HG03469 (cell line): Measurements from ENCODE around the gene KRTAP5-4.
"Not testable (repeated sequence)": the region's sequence is repeated elsewhere in the genome, so short reads cannot be mapped to it uniquely, and the experiment has no call there.

ENCODE experiments used
- ATAC-seq: cut with Tn5 transposase; IDR thresholded peaks from one replicate; pipeline ENCODE4 v1.9.1; 2021; ENCODE audit warnings: mild to moderate bottlenecking, moderate library complexity, moderate number of reproducible peaks; ENCODE audit not compliant: unreplicated experiment

KRTAP5-4 gene, protein sequence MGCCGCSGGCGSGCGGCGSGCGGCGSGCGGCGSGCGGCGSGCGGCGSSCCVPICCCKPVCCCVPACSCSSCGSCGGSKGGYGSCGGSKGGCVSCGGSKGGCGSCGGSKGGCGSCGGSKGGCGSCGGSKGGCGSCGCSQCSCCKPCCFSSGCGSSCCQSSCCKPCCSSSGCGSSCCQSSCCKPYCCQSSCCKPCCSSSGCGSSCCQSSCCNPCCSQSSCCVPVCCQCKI

DNA sequence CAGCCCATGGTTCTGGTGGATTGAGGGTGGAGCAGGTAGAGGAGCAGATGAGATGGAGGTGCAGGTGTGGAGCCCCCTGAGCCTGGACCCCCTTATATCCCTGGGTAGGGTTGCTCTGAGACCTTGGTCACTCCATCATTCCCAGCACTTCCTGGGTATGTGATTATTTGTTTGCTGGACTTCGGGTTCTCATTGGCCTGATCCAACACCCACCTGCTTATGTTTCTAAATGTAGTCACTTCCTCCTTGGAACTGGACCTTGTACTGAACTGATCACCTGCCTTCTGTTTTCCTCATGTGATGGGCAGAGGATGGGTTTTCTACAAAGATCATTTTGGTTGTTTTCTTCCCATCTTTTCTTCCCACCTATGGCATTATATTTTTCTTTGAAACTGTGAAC, at the start of gene KRTAP5-4:
Gene KRTAP5-4, minus strand, starts transcription at position 53 of the 400 bp plus-strand sequence. Its CDS starts 45 bp downstream, at position 8.
- no peak for ATAC-seq

DNA sequence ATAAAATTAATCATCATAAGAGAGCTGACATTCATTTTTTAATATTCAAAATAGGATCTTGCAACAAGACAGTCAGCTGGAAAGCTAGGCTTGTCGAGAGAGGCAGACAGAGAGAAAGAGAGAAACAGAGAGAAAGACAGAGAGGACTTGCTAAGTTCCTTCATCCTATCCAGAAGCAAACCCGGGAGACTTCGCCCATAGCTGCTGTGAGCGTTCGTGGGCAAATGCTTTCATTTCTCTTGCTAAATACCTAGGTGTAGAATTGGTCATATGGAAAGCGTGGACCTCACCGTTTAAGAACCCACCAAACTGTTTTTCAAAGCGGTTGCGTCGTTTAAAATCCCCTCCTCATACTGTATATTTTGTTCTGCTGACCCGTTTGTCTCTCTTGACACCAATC, 49.7 kb upstream of the KRTAP5-4 start:
- ATAC-seq = no peak

DNA sequence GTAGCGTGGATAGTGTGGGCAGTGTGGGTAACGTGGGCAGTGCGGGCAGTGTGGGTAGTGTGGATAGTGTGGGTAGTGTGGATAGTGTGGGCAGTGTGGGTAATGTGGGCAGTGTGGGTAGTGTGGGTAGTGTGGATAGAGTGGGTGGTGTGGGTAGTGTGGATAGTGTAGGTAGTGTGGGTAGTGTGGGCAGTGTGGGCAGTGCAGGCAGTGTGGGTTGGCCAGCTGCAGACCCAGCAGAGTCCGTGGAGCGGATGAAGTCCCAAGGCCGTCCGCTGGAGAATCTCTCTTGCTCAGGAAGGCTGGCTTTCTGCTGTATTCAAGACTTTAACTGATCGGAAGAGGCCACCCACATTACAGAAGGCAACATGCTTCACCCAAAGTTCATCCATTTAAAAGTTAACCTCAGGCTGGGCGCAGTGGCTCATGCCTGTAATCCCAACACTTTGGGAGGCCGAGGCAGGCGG, 49.0 kb upstream of the KRTAP5-4 start:
- ATAC-seq = no peak

DNA sequence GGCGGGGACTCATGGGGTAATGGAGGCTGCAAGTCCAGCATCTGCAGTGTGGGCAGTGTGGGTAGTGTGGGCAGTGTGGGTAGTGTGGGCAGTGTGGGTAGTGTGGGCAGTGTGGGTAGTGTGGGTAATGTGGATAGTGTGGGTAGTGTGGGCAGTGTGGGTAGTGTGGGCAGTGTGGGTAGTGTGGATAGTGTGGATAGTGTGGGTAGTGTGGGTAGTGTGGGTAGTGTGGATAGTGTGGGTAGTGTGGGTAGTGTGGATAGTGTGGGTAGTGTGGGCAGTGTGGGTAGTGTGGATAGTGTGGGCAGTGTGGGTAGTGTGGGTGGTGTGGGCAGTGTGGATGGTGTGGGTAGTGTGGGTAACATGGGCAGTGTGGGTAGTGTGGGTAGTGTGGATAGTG, 48.5 kb upstream of the KRTAP5-4 start:
- not testable (repeated sequence) for ATAC-seq

DNA sequence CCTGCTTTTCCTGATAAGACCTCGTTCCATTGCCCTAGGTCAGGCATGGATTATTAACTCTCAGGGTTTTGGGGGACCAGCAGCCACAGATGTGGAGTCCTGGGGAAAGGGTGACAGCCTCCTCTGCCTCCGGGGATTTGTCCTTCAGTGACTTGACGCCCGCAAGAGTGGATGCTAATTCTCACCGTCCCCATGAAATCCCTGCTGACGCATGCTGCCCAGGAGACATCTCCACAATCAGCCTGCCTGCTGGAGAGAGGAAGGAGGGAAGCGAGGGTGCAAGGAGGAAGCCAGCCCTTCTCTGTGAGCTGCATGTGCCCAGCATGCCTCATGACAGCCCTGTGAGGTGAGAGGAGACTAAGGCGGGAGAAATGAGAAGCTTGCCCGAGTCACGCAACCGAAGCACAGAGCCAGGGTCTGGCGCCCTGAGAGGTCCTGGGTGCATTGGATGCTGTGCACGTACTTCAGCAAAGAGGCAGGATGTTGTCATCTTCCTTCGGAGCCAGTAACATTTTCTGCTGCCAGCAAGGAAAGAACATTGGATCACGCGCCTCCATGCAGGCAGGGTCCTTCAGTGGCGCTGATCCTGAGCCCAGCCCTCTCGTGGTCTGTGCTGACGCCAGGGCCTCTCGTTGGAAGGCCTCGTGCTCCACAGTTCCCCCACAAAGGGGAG, 47.7 kb upstream of the KRTAP5-4 start:
- ATAC-seq = no peak

DNA sequence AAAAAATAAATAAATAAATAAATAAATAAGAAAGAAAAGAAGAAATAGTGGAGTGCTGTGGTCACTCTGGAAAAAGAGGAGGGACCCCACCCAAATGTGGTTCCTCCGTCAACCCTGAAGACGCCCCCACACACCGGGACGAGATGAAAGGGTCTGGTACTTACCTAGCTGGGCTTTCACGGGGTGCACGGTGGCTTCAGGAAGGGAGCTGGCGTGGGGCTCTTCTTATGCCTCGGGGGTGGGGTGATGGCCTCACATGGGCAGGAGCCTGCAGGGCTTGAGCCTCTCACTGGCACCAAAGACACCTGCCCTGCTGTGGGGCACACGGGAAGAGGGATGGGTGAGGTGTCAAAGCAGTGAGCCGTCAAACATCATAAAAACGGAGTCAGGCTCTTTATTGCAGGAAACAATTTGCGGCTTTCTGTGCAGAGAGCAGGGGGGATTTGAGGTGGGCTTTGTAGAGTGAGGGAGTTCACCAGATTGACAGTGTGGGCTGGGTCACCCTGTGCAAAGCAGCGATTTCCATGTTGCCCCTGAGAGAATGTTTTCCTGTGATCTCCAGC, 47.1 kb upstream of the KRTAP5-4 start:
- no peak for ATAC-seq

DNA sequence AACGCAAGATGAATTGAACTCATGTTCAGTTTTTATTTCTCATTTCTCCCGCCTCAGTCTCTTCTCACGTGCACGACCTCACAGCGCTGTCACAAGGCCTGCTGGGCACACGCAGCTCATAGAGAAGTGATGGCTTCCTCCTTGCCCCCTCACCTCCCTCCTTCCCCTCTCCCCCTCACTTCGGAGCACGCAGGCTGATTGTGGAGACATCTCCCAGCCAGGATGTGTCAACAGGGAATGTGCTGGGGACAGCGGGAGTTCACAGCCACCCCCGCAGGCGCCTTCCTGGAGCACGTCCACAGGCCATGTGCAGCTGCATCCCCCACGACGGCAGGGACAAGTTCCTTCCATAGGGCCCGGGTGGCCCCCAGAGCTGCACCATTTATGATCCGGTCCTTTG, 46.0 kb upstream of the KRTAP5-4 start:
- no peak for ATAC-seq

DNA sequence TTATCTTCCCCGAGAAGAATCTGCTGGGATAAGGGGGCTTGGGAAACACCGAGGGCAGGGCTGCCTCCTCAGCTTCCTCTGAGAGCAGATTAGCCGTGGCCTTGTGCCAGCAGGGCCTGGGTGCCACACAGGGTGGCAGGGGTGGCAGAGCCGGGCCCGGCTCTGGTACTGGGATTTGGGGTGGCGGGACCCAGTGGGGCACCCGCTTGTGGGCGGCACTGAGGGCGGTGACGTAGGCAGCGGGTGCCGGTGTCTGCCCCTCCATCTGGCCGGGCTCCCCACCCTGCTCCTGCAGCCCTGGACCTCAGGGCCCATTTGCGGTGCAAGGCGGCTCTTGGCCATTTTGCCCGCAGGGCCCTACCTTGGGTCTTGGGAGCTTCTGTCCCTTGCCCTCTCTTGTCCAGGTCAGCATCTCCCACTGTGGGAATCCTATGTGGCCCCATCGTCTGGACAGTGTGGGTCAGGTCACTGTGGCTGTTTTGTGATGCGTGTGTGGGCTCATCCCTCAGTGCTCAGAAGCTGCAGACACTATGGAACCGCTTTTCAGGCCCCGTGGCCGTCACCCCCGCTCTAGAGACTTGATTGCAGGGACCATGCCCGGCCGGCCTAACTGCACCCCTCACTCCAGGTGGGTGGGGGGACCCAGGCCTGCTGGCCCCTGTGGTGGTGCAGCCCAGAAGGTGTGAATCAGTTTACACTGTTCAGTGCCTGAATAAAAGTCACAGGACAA, 45.3 kb upstream of the KRTAP5-4 start:
- ATAC-seq = no peak

DNA sequence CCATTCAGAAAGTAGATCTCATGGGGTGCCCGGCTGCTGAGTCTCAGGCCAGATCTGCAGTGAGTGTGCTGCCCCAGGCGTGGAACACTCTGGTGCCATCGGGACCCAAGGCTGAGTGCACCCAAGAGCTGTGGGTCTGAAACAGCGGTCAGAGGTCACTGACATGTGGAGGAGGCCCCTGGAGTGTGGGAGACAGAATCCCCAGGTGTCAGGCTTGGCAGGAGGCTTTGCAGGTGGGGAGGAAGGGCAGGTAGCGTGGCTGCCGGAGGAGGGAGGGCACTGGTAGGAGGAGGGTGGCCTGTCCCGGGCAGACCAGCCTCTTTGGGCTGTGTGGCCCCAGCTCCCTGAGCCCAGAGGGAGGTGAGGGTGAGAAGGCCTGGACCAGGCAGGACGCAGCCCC, 43.4 kb upstream of the KRTAP5-4 start:
- ATAC-seq = no peak

DNA sequence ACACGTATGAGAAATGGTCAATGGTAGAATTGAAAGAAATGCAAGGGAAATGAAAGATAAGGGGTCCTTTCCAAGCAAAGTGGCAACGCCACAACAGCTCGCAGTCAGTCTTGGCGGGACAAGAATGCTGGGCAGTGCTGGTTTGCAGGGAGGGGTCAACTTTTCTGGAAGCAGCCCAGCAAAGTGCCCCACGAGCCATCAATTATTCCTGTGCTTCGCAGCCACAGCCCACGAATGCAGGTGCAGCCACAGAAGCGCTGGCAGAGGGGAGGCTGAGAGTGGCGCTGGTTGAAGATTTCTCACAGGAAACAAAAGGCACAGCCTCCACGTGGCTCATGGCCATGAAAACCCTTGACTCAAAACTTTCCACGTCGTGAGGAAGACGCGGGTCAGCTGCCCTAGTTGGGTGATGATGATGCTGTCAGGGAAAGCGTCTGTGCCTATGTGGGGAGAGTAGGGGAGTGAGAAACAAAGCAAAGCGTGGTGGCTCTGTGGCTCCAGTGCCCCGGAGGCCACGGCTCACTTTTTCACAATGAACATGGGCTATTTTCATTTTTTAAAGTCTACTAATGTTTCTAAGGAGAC, 40.9 kb upstream of the KRTAP5-4 start:
- ATAC-seq = not testable (repeated sequence)

DNA sequence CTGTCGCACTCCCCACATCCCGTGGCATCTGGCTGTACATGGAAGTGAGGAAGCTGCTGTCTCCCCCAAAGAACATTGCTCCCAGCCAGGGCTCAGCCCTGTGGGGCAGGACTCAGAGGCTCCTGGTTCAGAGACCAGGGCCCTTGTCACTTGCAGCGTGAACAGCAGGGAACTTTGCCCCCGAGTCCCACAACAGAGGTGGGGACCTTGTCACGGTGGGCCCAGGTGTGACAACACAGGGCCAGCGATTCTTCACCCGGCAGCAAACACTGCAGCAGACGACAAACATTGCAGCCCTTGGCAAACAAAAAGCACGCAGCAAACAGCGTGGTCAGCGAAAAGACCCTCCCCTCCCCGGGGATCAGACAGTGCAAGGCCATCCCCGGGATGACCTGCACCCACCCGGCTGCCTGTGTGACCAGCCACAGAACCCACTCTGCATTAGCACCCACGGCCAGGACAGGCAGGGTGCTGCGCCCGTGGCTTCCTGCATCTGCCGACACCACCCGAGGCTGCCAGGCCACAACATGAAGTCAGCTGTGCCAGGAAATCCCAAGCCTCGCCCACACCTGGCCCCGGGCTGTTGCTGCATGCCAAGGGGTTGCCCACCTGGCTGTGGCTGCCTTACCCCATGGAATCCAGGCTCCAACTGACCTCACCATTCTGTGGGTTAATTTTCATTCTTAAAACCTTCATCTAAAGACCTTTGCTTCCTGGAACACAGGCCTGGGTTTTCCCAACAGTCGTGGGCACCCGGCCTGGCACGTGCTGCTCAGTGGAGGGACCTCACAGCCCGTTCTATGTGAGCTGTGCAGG, 39.7 kb upstream of the KRTAP5-4 start:
- ATAC-seq = not testable (repeated sequence)

DNA sequence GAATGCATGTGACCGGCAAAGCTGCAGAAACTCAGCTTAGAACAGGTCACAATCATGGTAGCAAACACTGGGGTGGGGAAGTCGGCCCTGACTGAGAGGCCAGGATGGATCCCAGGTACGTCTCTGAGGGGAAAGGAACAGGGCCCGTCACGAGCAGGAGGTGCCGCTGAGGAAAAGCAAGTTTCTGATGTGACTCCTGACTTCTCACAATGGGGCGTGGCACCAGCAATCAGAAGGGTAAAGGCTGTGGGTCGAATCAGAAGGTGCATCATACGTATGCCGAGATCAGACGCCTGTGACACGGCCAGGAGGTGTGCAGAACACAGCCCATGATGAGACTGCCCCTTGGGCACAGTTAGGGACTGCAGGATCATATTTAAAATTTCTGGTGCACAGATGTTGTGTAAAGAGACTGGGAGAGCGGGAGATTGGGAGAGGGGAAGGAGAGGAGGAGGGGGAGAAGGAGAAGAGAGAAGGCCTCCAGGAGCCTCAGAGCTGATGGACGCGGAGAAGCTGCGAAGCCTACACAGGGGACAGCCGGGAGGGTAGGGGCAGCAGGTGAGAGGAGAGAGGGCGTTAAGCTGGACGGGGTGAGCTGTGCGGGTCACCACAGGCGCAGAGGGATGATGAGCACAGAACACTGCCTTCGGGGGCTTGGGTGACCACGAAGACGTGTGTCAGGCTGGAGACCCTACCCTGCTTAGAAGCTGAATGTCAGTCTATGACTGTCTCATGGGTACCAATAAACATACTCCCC, 38.4 kb upstream of the KRTAP5-4 start:
- no peak for ATAC-seq

DNA sequence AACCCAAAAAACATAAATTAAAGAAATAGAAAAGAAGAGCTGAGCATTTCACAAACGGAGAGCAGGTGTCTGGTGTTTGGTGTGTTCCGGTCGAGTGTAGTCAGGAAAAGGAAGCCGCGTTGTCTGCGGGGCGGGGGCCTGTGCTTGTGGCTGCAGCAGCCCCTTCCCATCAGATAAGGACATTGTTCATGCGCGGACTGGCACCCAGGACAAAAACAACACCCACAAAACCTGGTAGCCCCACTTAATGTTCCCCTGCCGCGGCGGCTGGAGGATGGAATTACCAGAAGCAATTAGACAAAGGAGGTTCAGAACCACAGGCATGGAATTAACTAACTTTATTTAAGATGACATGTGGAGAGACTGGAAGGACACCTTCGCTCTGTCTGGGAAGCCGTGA, 37.6 kb upstream of the KRTAP5-4 start:
- no peak for ATAC-seq

DNA sequence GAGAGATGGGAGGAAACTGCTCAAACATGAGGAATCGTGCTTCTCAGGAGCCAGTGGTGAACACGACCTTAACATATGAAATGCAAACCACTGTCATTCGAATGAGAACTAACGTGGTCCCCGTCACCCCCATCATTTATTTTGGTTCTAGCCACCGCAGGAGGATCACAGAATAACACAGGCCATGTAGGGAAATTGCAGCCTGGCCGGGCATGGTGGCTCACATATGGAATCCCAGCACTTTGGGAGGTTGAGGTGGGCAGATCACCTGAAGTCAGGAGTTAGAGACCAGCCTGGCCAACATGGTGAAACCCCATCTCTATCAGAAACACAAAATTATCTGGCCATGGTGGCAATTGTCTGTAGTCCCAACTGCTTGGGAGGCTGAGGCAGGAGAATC, 34.7 kb upstream of the KRTAP5-4 start:
- ATAC-seq = no peak

DNA sequence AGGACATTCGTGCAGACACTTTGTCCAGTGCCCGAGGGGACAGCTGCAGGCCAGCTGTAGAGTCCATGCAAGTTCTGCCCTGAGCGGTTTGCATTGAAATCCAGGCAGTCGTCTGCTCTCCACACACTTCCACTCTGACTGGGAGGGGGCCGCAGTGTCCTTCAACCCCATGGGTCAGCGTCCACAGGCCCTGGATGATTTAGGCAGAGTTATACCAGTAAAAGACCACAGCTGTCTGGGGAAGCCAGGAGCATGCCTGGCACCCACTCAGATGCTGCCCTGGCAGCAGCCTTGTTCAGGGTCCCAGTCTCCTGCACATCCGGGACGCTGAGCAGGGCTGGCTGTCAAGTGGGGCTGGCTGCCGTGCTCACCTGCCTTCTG, 34.1 kb upstream of the KRTAP5-4 start:
- no peak for ATAC-seq

DNA sequence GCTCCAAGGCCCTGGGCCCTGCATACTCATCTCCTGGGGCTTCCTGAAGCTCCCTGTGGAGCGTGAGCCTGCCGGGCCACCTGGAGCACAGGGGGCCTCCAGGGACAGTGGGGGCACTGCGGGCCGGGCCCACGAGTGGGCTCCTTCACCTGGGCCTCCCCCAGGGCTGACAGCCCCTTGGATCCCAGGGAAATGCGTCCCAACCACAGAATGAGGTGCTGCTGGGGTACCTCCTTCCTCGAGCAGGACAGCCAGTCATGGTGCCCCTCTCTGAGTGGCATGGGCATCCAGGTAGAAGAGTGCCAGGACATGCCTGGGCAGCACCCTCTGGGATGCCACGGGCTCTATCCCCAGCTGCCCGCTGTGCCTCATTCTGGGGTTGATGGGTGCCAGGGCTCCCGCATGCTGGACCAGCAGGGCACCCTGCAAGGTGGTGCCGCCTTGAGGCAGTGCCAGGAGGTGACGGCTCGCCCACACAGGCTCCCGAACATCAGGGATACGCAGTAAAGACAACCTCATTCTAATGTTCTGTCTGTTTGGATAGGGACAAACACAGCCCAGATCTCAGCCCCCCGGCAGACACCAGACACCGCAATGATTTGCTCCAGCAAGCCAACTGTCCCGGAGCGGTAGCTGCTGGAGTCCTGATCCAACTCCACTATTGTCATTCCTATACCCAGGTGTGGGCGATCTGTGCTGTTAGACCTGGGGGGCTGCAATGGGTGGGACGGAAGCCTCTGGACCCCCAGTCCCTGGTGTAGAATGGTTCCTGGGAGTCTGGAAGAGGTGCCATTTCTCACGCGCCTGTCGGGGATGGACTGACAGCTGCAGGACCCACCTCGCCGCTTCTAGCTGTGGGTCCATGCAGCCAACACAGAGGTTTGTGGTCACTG, 33.5 kb upstream of the KRTAP5-4 start:
- ATAC-seq = no peak

DNA sequence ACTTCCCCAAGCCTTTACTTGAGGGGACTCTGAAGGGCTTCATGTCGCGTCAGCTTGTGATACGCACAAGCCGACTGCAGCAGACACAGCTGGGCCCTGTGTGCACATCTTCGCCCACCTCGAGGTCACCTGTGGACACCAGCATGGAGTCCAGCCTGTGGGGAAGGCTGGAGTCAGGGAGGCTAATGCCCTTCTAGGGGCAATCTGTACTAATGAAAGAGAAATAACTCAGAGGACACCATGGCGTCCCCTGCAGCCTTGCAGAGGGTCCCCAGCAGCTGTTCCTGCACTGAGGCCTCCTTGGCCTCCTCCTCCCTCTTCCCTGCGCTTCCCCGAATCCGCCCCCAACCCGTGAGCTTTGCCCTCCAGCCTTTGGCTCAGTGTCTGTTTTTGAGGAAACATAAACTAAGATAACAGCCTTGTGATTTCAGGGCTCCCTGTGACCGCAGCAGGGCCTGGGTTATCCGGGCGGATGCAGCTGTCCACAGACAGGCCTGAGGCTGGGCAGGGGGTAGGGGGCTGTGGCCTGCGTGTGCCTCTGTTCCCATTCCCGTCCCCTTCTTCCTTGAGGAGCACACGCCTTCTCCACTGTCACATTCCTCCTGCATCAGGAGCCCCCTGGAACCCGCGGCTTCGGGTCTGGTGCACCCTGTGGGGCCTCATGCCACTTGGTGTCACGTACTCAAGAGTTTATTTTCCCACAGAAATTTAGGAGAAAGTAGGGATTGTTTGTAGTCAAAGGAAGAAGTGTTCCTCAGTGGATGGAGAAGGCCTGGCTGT, 32.6 kb upstream of the KRTAP5-4 start:
- ATAC-seq = no peak
